Common myeloid progenitor, CD34-positive (primary cell): ENCODE data around the gene CD99.
"Not testable (repeated sequence)": the region's sequence is repeated elsewhere in the genome, so short reads cannot be mapped to it uniquely, and the experiment has no call there.

Source experiments
- CTCF ChIA-PET: fragments of 350-600 bp; sonication (Branson Sonifier 250); formaldehyde crosslinking; loops from one replicate; lab custom pipeline; 2021; ENCODE audit warnings: antibody characterized with exemption; lab: Charles Lee
- POLR2A ChIA-PET: fragments of 350-600 bp; sonication (Branson Sonifier 250); formaldehyde crosslinking; loops from one replicate; lab custom pipeline; 2021; ENCODE audit warnings: antibody characterized with exemption; lab: Charles Lee
- DNase-seq, 3 donors: peaks; one replicate each; pipeline versions ENCODE4 v3.0.0 to v3.0.0-alpha.2; 2013
- H3K27ac ChIP-seq, 2 experiments: 1 replicate in 1 of 2; 2 replicates in 1 of 2; pipeline ENCODE4 v1.7.0; 2013; ENCODE audit warnings: inconsistent platforms in 2 of 2, low read length in 2 of 2, mild to moderate bottlenecking in 2 of 2, low read depth in 1 of 2, moderate library complexity in 1 of 2; ENCODE audit not compliant: severe bottlenecking in 2 of 2, insufficient read depth in 1 of 2, poor library complexity in 1 of 2
- H3K27me3 ChIP-seq, 5 experiments: replicated peaks in 2 of 5; 1 replicate in 3 of 5; 2 replicates in 2 of 5; pipeline versions ENCODE4 v1.6.1 to v1.7.0; 2013; ENCODE audit warnings: low read length in 4 of 5, mild to moderate bottlenecking in 2 of 5, moderate library complexity in 2 of 5, inconsistent platforms in 1 of 5; ENCODE audit not compliant: insufficient read depth in 5 of 5, control insufficient read depth in 4 of 5
- H3K36me3 ChIP-seq, 4 experiments: 1 replicate in 2 of 4; 2 replicates in 2 of 4; pipeline versions ENCODE4 v1.6.1 to v1.7.0; 2013; ENCODE audit warnings: low read length in 3 of 4, control low read depth in 1 of 4, mild to moderate bottlenecking in 1 of 4; ENCODE audit not compliant: control insufficient read depth in 4 of 4, insufficient read depth in 4 of 4
- H3K4me1 ChIP-seq, 4 experiments: 1 replicate in 3 of 4; 2 replicates in 1 of 4; pipeline versions ENCODE4 v1.6.1 to v1.7.1; 2013; ENCODE audit warnings: low read length in 3 of 4, mild to moderate bottlenecking in 3 of 4, control low read depth in 1 of 4, inconsistent platforms in 1 of 4, moderate library complexity in 1 of 4; ENCODE audit not compliant: control insufficient read depth in 4 of 4, insufficient read depth in 4 of 4; ENCODE audit errors: control extremely low read depth in 1 of 4
- H3K4me3 ChIP-seq, 7 experiments: 1 replicate in 4 of 7; 2 replicates in 3 of 7; pipeline versions ENCODE4 v1.5.1 to v1.7.0; 2013; ENCODE audit warnings: mild to moderate bottlenecking in 7 of 7, low read length in 6 of 7, moderate library complexity in 6 of 7, inconsistent platforms in 2 of 7, low read depth in 2 of 7, control low read depth in 1 of 7; ENCODE audit not compliant: insufficient read depth in 4 of 7, control insufficient read depth in 1 of 7; ENCODE audit errors: extremely low read depth in 1 of 7
- H3K9me3 ChIP-seq, 5 experiments: 1 replicate in 4 of 5; 2 replicates in 1 of 5; pipeline versions ENCODE4 v1.6.1 to v1.7.1; 2013; ENCODE audit warnings: low read length in 4 of 5, mild to moderate bottlenecking in 2 of 5, inconsistent platforms in 1 of 5, low read depth in 1 of 5, moderate library complexity in 1 of 5; ENCODE audit not compliant: control insufficient read depth in 4 of 5, insufficient read depth in 2 of 5; ENCODE audit errors: control extremely low read depth in 1 of 5
- WGBS: methylation state at CpG from one replicate; pipeline ENCODE4 v1.1.5; 2013; ENCODE audit not compliant: insufficient coverage; 5-methylcytosine and 5-hydroxymethylcytosine counted together

CD99 gene

DNA sequence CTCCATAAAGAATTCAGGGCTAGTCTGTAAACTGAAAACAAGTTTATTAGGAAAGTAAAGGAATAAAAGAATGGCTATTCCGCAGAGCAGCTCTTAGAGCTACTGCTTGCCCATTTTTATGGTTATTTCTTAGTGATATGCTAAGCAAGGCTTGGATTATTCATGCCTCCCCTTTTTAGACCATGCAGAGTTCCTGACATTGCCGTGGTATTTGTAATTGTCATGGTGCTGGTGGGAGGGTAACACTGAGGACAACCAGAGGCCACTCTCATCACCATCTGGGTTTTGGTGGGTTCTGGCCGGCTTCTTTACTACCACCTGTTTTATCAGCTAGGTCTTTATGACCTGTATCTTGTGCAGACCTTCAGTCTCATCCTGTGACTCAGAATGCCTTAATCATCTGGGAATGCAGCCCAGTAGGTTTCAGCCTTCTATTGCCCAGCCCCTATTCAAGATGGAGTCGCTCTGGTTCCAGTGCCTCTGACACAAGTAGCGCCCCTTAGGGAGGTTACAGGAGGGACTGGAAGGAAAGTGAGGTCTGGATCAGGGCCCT lies 64.1 kb downstream of the CD99 start:
- H3K27me3 ChIP-seq, H3K36me3 ChIP-seq, DNase-seq, POLR2A ChIA-PET, H3K4me3 ChIP-seq, CTCF ChIA-PET, H3K27ac ChIP-seq, H3K4me1 ChIP-seq, H3K9me3 ChIP-seq: not testable (repeated sequence)
- 100% methylated on average over 1 of the region's 5 CpGs for WGBS

DNA sequence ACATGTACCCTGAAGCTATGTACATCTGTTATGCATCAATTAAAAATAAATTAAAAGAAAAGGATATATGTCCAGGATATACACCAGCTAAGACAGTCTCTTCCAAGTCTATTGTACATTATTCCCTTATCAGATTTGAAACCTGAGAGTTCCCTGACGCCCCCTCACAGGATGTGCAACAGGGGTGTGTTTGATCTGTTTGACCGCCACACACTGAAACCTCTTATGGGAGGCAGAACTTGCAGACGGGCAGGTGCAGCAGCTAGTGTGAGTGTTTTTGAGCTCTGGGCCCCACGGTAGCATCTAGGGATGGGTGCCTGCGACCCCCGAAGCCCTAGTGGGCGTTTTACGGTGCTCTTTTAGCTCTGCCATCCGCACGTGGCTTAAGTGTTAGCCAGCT lies 65.5 kb downstream of the CD99 start:
- ChIA-PET POLR2A (no interaction called here), CTCF (no interaction called here)
- Histone ChIP-seq H3K4me1 (no peaks in the 10 kb centered on the region), H3K36me3 (no peaks in the 10 kb centered on the region), H3K9me3 (peaks cover 0 to 3% (median 0%) of the 10 kb centered on the region in 5 experiments), H3K27ac (no peak overlapping the region), H3K4me3 (no peak overlapping the region), H3K27me3 (no peaks in the 10 kb centered on the region)
- no peak for DNase-seq
- 95% methylated on average over 10 of the region's 10 CpGs for WGBS

DNA sequence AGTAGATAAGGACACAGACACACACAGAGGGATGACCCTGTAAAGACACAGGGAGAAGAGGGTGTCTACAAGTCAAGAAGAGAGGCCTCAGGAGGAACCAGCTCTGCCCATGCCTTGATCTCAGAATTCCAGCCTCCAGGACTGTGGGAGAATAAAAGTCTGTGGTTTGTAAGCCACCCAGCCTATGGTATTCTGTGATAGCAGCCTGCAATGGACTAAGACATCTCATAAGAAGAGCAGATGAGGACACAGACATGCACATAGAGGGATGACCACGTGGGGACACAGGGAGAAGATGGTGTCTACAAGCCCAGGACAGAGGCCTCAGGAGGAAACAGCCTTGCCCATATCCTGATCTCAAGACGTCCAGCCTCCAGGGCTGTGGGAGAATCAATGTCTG lies 70.2 kb downstream of the CD99 start:
- DNase-seq = no peak
- POLR2A ChIA-PET = no interaction called here
- H3K27ac ChIP-seq = no peak overlapping the region
- H3K9me3 ChIP-seq = peaks cover 0 to 3% (median 0%) of the 10 kb centered on the region in 5 experiments
- no peaks in the 10 kb centered on the region for H3K27me3 ChIP-seq
- H3K4me3 ChIP-seq = no peak overlapping the region
- CTCF ChIA-PET = no interaction called here
- no peaks in the 10 kb centered on the region for H3K36me3 ChIP-seq
- 93% methylated on average over 2 of the region's 2 CpGs for WGBS
- no peaks in the 10 kb centered on the region for H3K4me1 ChIP-seq

DNA sequence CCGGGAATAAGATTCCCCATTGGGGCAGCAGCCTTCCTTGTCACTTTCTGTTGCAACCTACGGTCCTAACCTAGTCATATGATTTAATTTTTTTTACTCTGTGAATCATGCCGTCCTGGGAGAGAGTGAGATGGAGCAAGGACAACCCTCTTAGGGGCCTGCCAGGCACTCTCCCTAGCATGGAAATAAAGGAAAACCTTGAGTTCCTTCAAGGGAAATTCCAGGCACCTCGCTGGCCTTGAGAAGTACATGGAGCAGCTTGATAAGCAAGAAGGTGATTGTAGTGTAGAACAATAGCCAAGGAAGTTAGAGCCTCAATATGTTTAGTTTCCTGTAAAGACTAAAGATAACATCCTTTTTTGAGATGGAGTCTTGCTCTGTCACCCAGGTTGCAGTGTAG lies 71.6 kb downstream of the CD99 start:
- H3K36me3 ChIP-seq, H3K27me3 ChIP-seq, CTCF ChIA-PET, DNase-seq, POLR2A ChIA-PET, H3K9me3 ChIP-seq, H3K4me1 ChIP-seq, H3K27ac ChIP-seq, H3K4me3 ChIP-seq: not testable (repeated sequence)
- WGBS = 86% methylated on average over 3 of the region's 4 CpGs

DNA sequence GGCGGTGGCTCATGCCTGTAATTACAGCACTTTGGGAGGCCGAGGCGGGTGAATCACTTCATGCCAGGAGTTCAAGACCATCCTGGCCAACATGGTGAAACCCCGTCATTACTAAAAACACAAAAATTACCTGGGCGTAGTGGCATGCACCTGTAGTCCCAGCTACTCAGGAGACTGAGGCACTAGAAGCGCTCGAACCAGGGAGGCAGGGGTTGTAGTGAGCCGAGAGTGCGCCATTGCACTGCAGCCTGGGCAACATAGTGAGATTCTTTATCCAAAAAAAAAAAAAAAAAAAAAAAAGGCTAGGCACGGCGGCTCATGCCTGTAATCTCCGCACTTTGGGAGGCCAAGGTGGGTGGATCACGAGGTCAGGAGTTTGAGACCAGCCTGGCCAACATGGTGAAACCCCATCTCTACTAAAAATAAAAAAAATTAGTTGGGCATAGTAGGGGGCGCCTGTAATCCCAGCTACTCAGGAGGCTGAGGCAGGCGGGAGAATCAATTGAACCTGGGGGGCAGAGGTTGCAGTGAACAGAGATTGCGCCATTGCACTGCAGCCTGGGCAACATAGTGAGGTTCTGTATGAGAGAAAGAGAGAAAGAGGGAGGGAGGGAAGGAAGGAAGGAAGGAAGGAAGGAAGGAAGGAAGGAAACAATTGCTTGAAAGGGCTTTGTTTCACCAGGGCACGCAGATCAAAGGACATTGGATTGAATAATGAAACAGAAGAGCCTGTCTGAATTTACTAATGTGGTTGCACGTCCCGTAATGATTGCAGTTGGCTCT lies 73.9 kb downstream of the CD99 start:
- H3K36me3 ChIP-seq, H3K4me3 ChIP-seq, H3K4me1 ChIP-seq, DNase-seq, H3K27me3 ChIP-seq, H3K9me3 ChIP-seq, H3K27ac ChIP-seq, CTCF ChIA-PET, POLR2A ChIA-PET: not testable (repeated sequence)
- WGBS = 93% methylated on average over 12 of the region's 19 CpGs

DNA sequence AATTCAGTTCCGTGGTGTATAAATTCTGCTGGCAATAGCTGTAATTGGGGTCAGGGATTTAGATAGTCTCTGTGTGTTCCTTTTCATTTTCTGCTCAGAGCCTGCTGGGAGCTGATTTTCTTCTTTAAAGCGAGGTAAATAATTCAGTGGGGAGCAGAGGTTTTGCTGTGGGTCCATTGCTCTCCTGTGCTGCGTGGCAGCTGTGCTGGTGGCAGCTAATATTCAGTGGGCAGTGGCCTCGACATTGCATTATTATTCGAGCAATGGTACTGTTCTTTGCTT lies 74.4 kb downstream of the CD99 start:
- no peak for DNase-seq
- Histone ChIP-seq H3K4me1 (peaks cover 0 to 2% (median 0%) of the 10 kb centered on the region in 4 experiments), H3K36me3 (no peaks in the 10 kb centered on the region), H3K27me3 (no peaks in the 10 kb centered on the region), H3K9me3 (peaks cover 0 to 3% (median 0%) of the 10 kb centered on the region in 5 experiments), H3K27ac (no peak overlapping the region), H3K4me3 (no peak overlapping the region)
- 95% methylated on average over 5 of the region's 5 CpGs for WGBS
- CTCF ChIA-PET = no interaction called here
- POLR2A ChIA-PET = no interaction called here

DNA sequence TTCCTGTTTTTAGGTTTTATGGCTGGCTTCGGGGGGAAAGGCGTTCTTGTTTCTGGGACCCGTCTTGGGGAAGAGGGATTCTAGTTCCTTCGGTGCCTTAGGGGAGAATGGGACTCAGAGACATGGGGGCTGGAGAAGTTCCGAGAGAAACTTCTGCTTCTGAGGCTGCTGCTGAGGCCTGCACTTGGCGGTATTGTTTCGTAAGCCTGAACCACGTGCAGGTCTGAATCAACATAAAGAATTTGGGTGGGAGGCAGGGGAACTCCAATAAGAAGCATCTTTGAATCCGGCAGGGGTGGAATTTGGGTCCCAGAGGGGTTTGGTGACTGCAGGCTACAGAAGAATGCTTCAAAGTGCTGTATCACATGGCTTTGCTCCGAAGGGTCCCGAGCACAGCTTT lies 75.8 kb downstream of the CD99 start:
- WGBS = 89% methylated on average over 8 of the region's 11 CpGs
- ChIA-PET POLR2A (no interaction called here), CTCF (no interaction called here)
- Histone ChIP-seq H3K4me3 (no peak overlapping the region), H3K36me3 (no peaks in the 10 kb centered on the region), H3K27me3 (no peaks in the 10 kb centered on the region), H3K27ac (no peak overlapping the region), H3K4me1 (peaks cover 0 to 2% (median 0%) of the 10 kb centered on the region in 4 experiments), H3K9me3 (no peaks in the 10 kb centered on the region)
- peak in 1 of 3 donors; percentile 17 for DNase-seq
